H1 (cell line): Measurements from ENCODE around the gene NT5E. TPM values are rescaled to one million over a fixed set of nuclear protein-coding genes. Genes with fewer than 3 reads are reported as not detected.

ENCODE experiments used
- BRCA1 ChIP-seq: IDR thresholded peaks from 2 replicates; pipeline ENCODE4 v1.6.1; 2012; ENCODE audit warnings: low read depth, low read length, improper control_type of control experiment
- CHD1 ChIP-seq: IDR thresholded peaks from 2 replicates; pipeline ENCODE4 v1.6.1; 2012; ENCODE audit warnings: low read depth, low read length, improper control_type of control experiment
- CHD7 ChIP-seq: fragments of 300-600 bp; sonication (generic); IDR thresholded peaks from 2 replicates; pipeline ENCODE4 v1.7.1; 2012; ENCODE audit warnings: low read length, moderate library complexity, mild to moderate bottlenecking, inconsistent platforms; ENCODE audit not compliant: insufficient replicate concordance
- E2F6 ChIP-seq: IDR thresholded peaks from 2 replicates; pipeline ENCODE4 v1.6.1; 2012; ENCODE audit warnings: inconsistent platforms
- SUZ12 ChIP-seq: fragments of 200-600 bp; sonication (generic); IDR thresholded peaks from 2 replicates; pipeline ENCODE4 v1.6.1; 2012; ENCODE audit warnings: mild to moderate bottlenecking, inconsistent platforms, low read length, moderate library complexity, mixed read lengths
- YY1 ChIP-seq: IDR thresholded peaks from 2 replicates; pipeline ENCODE4 v1.6.1; 2011; ENCODE audit warnings: low read depth, mild to moderate bottlenecking, low read length
- polyA plus RNA-seq, 7 experiments: library from polyadenylated mRNA; depleted of rRNA in 3 of 7; stranded (reverse) in 5 of 7; unstranded in 2 of 7; fragments of >200 nt in 5 of 7; fragments of 200-250 nt in 2 of 7; gene quantifications; 1 replicate in 5 of 7; 2 replicates in 1 of 7; 4 replicates in 1 of 7; pipeline versions ENCODE4 v1.2.1 to v1.2.3, GENCODE V29; 2011 to 2013; ENCODE audit warnings: missing spikeins in 2 of 7, mixed read lengths in 2 of 7
- total RNA-seq: library from RNA; stranded (reverse); fragmentation: NEBNext Ultra II Directional; extraction: Animal tissue kit (Norgen Biotek cat#: 25700); gene quantifications from 2 replicates; pipeline ENCODE4 v1.2.1, GENCODE V29; 2021

The NT5E gene
- total and polyA plus RNA-seq, 2 of the 8 experiments (the other 6 are each of a cell fraction or from before 2014, with no cell fraction given) = 0.74 to 1.5 TPM

- TF ChIP-seq CHD7 (no peak), CHD1 (no peak), YY1 (no peak), E2F6 (no peak), BRCA1 (no peak), SUZ12 (no peak)
Observed at GRCh38 chr6:85431271-85431670, 18.6 kb upstream of the NT5E start (continued).
